SK-N-MC (cell line): ENCODE data around the gene KIF16B.

ENCODE experiments used
- DNase-seq: peaks from one replicate; pipeline ENCODE4 v3.0.0-alpha.2; 2011; ENCODE audit warnings: low read depth, low spot score
- H3K27ac ChIP-seq: fragments of 200-600 bp; sonication (generic); 2 replicates; pipeline ENCODE4 v1.5.1; 2016; ENCODE audit warnings: mixed run types
- H3K36me3 ChIP-seq: fragments of 200-600 bp; sonication (generic); 2 replicates; pipeline ENCODE4 v1.6.1; 2017; ENCODE audit warnings: antibody characterized with exemption, low read length, mixed read lengths; ENCODE audit not compliant: insufficient read depth
- H3K4me3 ChIP-seq: fragments of 200-600 bp; sonication (generic); 2 replicates; pipeline ENCODE4 v1.5.1; 2016
- H3K9ac ChIP-seq: fragments of 200-600 bp; sonication (generic); 2 replicates; pipeline ENCODE4 v1.8.0; 2017; ENCODE audit warnings: mixed run types, mixed read lengths; ENCODE audit not compliant: insufficient read length
- H3K9me3 ChIP-seq: fragments of 200-600 bp; sonication (generic); 2 replicates; pipeline ENCODE4 v1.6.1; 2017; ENCODE audit warnings: low read depth, mild to moderate bottlenecking, antibody characterized with exemption, low read length, moderate library complexity, mixed read lengths
- EZH2 ChIP-seq: fragments of 200-600 bp; sonication (generic); IDR thresholded peaks from one replicate; pipeline ENCODE4 v1.6.1; 2017; ENCODE audit warnings: antibody characterized with exemption
- FOXP2 ChIP-seq: optimal IDR thresholded peaks from 2 replicates; pipeline ENCODE3; 2011; ENCODE audit warnings: mild to moderate bottlenecking, moderate library complexity; ENCODE audit not compliant: insufficient read depth; ENCODE audit errors: extremely low read length, control extremely low read depth
- POLR2AphosphoS5 ChIP-seq: IDR thresholded peaks from 2 replicates; pipeline ENCODE4 v1.6.1; 2012; ENCODE audit warnings: mild to moderate bottlenecking, low read depth, low read length, borderline replicate concordance

KIF16B gene

GRCh38 chr20:16537918-16538317 lies 35.3 kb downstream of the KIF16B start:
- H3K4me3 ChIP-seq = no peak overlapping the region
- no peaks in the 10 kb centered on the region for H3K36me3 ChIP-seq
- DNase-seq = no peak
- no peaks in the 10 kb centered on the region for H3K9me3 ChIP-seq
- no peak for TF ChIP-seq EZH2
- TF ChIP-seq FOXP2 = no peak
- TF ChIP-seq POLR2AphosphoS5 = no peak
- H3K27ac ChIP-seq = no peak overlapping the region
- no peak overlapping the region for H3K9ac ChIP-seq

GRCh38 chr20:16537025-16537665 lies 36.1 kb downstream of the KIF16B start:
- no peak for TF ChIP-seq EZH2
- TF ChIP-seq FOXP2 = no peak
- no peak for TF ChIP-seq POLR2AphosphoS5
- no peak for DNase-seq
- no peaks in the 10 kb centered on the region for H3K36me3 ChIP-seq
- H3K4me3 ChIP-seq = no peak overlapping the region
- H3K27ac ChIP-seq = no peak overlapping the region
- H3K9me3 ChIP-seq = no peaks in the 10 kb centered on the region
- H3K9ac ChIP-seq = no peak overlapping the region

- no peak for TF ChIP-seq EZH2
- DNase-seq = no peak
- no peaks in the 10 kb centered on the region for H3K9me3 ChIP-seq
- no peak overlapping the region for H3K4me3 ChIP-seq
- no peak overlapping the region for H3K9ac ChIP-seq
- no peak overlapping the region for H3K27ac ChIP-seq
- no peaks in the 10 kb centered on the region for H3K36me3 ChIP-seq
Observed at GRCh38 chr20:16535277-16535676, 38.0 kb downstream of the KIF16B start.

- Histone ChIP-seq H3K9ac (no peak overlapping the region), H3K27ac (no peak overlapping the region), H3K36me3 (no peaks in the 10 kb centered on the region), H3K4me3 (no peak overlapping the region), H3K9me3 (no peaks in the 10 kb centered on the region)
- no peak for DNase-seq
- no peak for TF ChIP-seq FOXP2
- no peak for TF ChIP-seq POLR2AphosphoS5
- no peak for TF ChIP-seq EZH2
Observed at GRCh38 chr20:16533502-16533901, 39.7 kb downstream of the KIF16B start.

GRCh38 chr20:16531485-16531884 lies 41.8 kb downstream of the KIF16B start:
- TF ChIP-seq FOXP2 = no peak
- no peak for TF ChIP-seq EZH2
- no peak for TF ChIP-seq POLR2AphosphoS5
- H3K4me3 ChIP-seq = no peak overlapping the region
- DNase-seq = no peak
- H3K9ac ChIP-seq = no peak overlapping the region
- no peak overlapping the region for H3K27ac ChIP-seq
- H3K36me3 ChIP-seq = no peaks in the 10 kb centered on the region
- no peaks in the 10 kb centered on the region for H3K9me3 ChIP-seq

- Histone ChIP-seq H3K9me3 (no peaks in the 10 kb centered on the region), H3K9ac (no peak overlapping the region), H3K36me3 (no peaks in the 10 kb centered on the region), H3K27ac (no peak overlapping the region), H3K4me3 (no peak overlapping the region)
- DNase-seq = no peak
- no peak for TF ChIP-seq FOXP2
Observed at GRCh38 chr20:16530201-16530681, 43.0 kb downstream of the KIF16B start.

GRCh38 chr20:16528078-16528477 lies 45.2 kb downstream of the KIF16B start:
- Histone ChIP-seq H3K27ac (no peak overlapping the region), H3K9ac (no peak overlapping the region)
- no peak for DNase-seq

GRCh38 chr20:16527438-16527837 lies 45.8 kb downstream of the KIF16B start:
- Histone ChIP-seq H3K9ac (no peak overlapping the region), H3K27ac (no peak overlapping the region), H3K36me3 (no peaks in the 10 kb centered on the region), H3K9me3 (no peaks in the 10 kb centered on the region), H3K4me3 (no peak overlapping the region)
- no peak for TF ChIP-seq FOXP2
- TF ChIP-seq POLR2AphosphoS5 = no peak
- TF ChIP-seq EZH2 = no peak
- DNase-seq = no peak

More at GRCh38 chr20:16528078-16528477, 45.2 kb downstream of the KIF16B start:
- no peak overlapping the region for H3K4me3 ChIP-seq
- TF ChIP-seq POLR2AphosphoS5 (no peak), EZH2 (no peak), FOXP2 (no peak)
- H3K36me3 ChIP-seq = no peaks in the 10 kb centered on the region
- no peaks in the 10 kb centered on the region for H3K9me3 ChIP-seq
